H1 (cell line): ENCODE measurements around the gene INHBA.

Source experiments
- BACH1 ChIP-seq: IDR thresholded peaks from 2 replicates; pipeline ENCODE4 v1.6.1; 2012; ENCODE audit warnings: low read length, improper control_type of control experiment
- BRCA1 ChIP-seq: IDR thresholded peaks from 2 replicates; pipeline ENCODE4 v1.6.1; 2012; ENCODE audit warnings: low read depth, low read length, improper control_type of control experiment
- CEBPB ChIP-seq: IDR thresholded peaks from 2 replicates; pipeline ENCODE4 v1.6.1; 2012; ENCODE audit warnings: low read depth, low read length
- CHD2 ChIP-seq: IDR thresholded peaks from 2 replicates; pipeline ENCODE4 v1.6.1; 2012; ENCODE audit warnings: low read length, improper control_type of control experiment
- CTCF ChIP-seq, 3 experiments: IDR thresholded peaks; 1 replicate in 2 of 3; 2 replicates in 1 of 3; pipeline versions ENCODE4 v1.5.1 to v1.6.1; 2011; ENCODE audit warnings: low read length in 3 of 3, mild to moderate bottlenecking in 3 of 3, inconsistent platforms in 2 of 3, low read depth in 1 of 3, moderate library complexity in 1 of 3; ENCODE audit not compliant: insufficient read depth in 1 of 3; ENCODE audit errors: control extremely low read depth in 1 of 3
- FOSL1 ChIP-seq: IDR thresholded peaks from 2 replicates; pipeline ENCODE4 v1.6.1; 2011; ENCODE audit warnings: mild to moderate bottlenecking, low read depth, low read length, moderate library complexity; ENCODE audit not compliant: insufficient read depth
- GABPA ChIP-seq: IDR thresholded peaks from 2 replicates; pipeline ENCODE4 v1.6.1; 2011; ENCODE audit warnings: mild to moderate bottlenecking, low read length, moderate library complexity, borderline replicate concordance; ENCODE audit not compliant: insufficient read depth
- POLR2AphosphoS5 ChIP-seq: IDR thresholded peaks from 2 replicates; pipeline ENCODE4 v1.6.1; 2011; ENCODE audit warnings: low read depth, low read length
- SRF ChIP-seq: IDR thresholded peaks from 2 replicates; pipeline ENCODE4 v1.6.1; 2011; ENCODE audit warnings: mild to moderate bottlenecking, low read depth, low read length, moderate library complexity
- SUZ12 ChIP-seq: fragments of 200-600 bp; sonication (generic); IDR thresholded peaks from 2 replicates; pipeline ENCODE4 v1.6.1; 2012; ENCODE audit warnings: mild to moderate bottlenecking, inconsistent platforms, low read length, moderate library complexity, mixed read lengths
- TAF1 ChIP-seq: IDR thresholded peaks from 2 replicates; pipeline ENCODE4 v1.6.1; 2011; ENCODE audit warnings: mild to moderate bottlenecking, low read depth, low read length

- TF ChIP-seq CTCF (IDR thresholded peaks at IDR 0.05; ENCODE audit: control extremely low read depth in 1 of 3, insufficient read depth in 1 of 3, low read depth in 1 of 3, low read length in 3 of 3) (no peak), SRF (no peak), CHD2 (no peak), BACH1 (no peak), POLR2AphosphoS5 (no peak), TAF1 (no peak), BRCA1 (no peak), CEBPB (no peak), SUZ12 (no peak), FOSL1 (no peak), GABPA (no peak)
Observed at GRCh38 chr7:41709621-41710020, 6.7 kb upstream of the INHBA start.
